HCT116 (cell line): ENCODE data around the gene DCDC2. TPM values are rescaled to one million over a fixed set of nuclear protein-coding genes. Genes with fewer than 3 reads are reported as not detected.

Source experiments
- ATAC-seq: fragments of 200-7000 bp; cut with Tn5 transposase; 2 replicates; pipeline ENCODE4 v1.9.1; 2020; ENCODE audit warnings: mild to moderate bottlenecking, moderate library complexity
- BruUV-seq: library from RNA; stranded (reverse); fragments of 400-500 nt; replicated peaks from 2 replicates; lab custom pipeline; 2021; lab: Mats Ljungman, UMichigan
- CTCF ChIA-PET: fragments of 300-600 bp; sonication (Branson Sonifier 250); formaldehyde crosslinking; loops from one replicate; lab custom pipeline; 2021; ENCODE audit warnings: antibody characterized with exemption; lab: Charles Lee
- POLR2A ChIA-PET: fragments of 300-600, 350-600 bp; sonication (Branson Sonifier 250); formaldehyde crosslinking; loops from one replicate; lab custom pipeline; 2021; ENCODE audit warnings: antibody characterized with exemption; lab: Charles Lee
- RAD21 ChIA-PET, 2 experiments: fragments of 300-600 bp; sonication (Branson Sonifier 250); formaldehyde crosslinking; loops; one replicate each; lab custom pipeline; 2023; ENCODE audit warnings: low total read pairs in 2 of 2; ENCODE audit not compliant: uncharacterized antibody in 2 of 2, unreplicated experiment in 2 of 2, low non-redundant PET in 1 of 2; lab: Charles Lee
- DNase-seq: peaks from one replicate; pipeline ENCODE4 v3.0.0-alpha.2; 2010; ENCODE audit warnings: low read depth, low spot score
- H2AFZ ChIP-seq: fragments of 200-600 bp; shearing (Covaris generic), sonication (generic); 2 replicates; pipeline ENCODE4 v1.6.1; 2017; ENCODE audit warnings: low read depth, mixed run types, mixed read lengths, antibody characterized with exemption, low read length; ENCODE audit not compliant: poor library complexity, severe bottlenecking
- H3K27ac ChIP-seq: 2 replicates; pipeline ENCODE4 v1.5.1; 2012; ENCODE audit warnings: low read depth, low read length
- H3K27me3 ChIP-seq: fragments of 200-600 bp; sonication (generic); 2 replicates; pipeline ENCODE4 v1.6.1; 2016; ENCODE audit warnings: mixed run types, low read length, mixed read lengths; ENCODE audit not compliant: insufficient read depth
- H3K36me3 ChIP-seq, 2 experiments: fragments of 200-500 bp in 1 of 2; fragments of 200-600 bp in 1 of 2; sonication (Bioruptor generic) in 1 of 2; sonication (generic) in 1 of 2; 2 replicates each; pipeline versions ENCODE4 v1.5.1 to v1.6.1; 2014 to 2016; ENCODE audit warnings: low read length in 2 of 2, inconsistent platforms in 1 of 2, mixed read lengths in 1 of 2, mixed run types in 1 of 2; ENCODE audit not compliant: insufficient read depth in 2 of 2, control insufficient read depth in 1 of 2
- H3K4me1 ChIP-seq, 2 experiments: fragments of 200-600 bp in 1 of 2; sonication (generic) in 1 of 2; 2 replicates each; pipeline versions ENCODE4 v1.5.1 to v1.6.1; 2012 to 2017; ENCODE audit warnings: low read length in 2 of 2, inconsistent platforms in 1 of 2, mild to moderate bottlenecking in 1 of 2, mixed read lengths in 1 of 2, mixed run types in 1 of 2, moderate library complexity in 1 of 2; ENCODE audit not compliant: insufficient read depth in 2 of 2, control insufficient read depth in 1 of 2
- H3K4me2 ChIP-seq: fragments of 200-600 bp; sonication (generic); 2 replicates; pipeline ENCODE4 v1.6.1; 2017; ENCODE audit warnings: mixed run types, low read length, mixed read lengths
- H3K4me3 ChIP-seq, 2 experiments: fragments of 200-600 bp in 1 of 2; sonication (generic) in 1 of 2; replicated peaks in 1 of 2; 2 replicates each; pipeline ENCODE4 v1.5.1; 2011 to 2016; ENCODE audit warnings: low read length in 2 of 2, control low read depth in 1 of 2, low read depth in 1 of 2, mild to moderate bottlenecking in 1 of 2, mixed read lengths in 1 of 2, mixed run types in 1 of 2
- H3K79me2 ChIP-seq: fragments of 200-600 bp; sonication (generic); 2 replicates; pipeline ENCODE4 v1.6.1; 2017; ENCODE audit warnings: mild to moderate bottlenecking, mixed run types, low read length, moderate library complexity, mixed read lengths; ENCODE audit not compliant: insufficient read depth
- H3K9ac ChIP-seq: fragments of 200-600 bp; sonication (generic); 2 replicates; pipeline ENCODE4 v1.6.1; 2016; ENCODE audit warnings: low read length, mixed read lengths
- H3K9me2 ChIP-seq: fragments of 200-600 bp; sonication (generic), shearing (Covaris generic); 2 replicates; pipeline ENCODE4 v1.6.1; 2017; ENCODE audit warnings: mixed run types, mild to moderate bottlenecking, moderate library complexity; ENCODE audit not compliant: insufficient read depth
- H3K9me3 ChIP-seq, 2 experiments: fragments of 200-500 bp in 1 of 2; fragments of 200-600 bp in 1 of 2; sonication (Bioruptor generic) in 1 of 2; sonication (generic) in 1 of 2; 2 replicates each; pipeline ENCODE4 v1.6.1; 2014 to 2017; ENCODE audit warnings: low read length in 2 of 2, mixed read lengths in 2 of 2, inconsistent platforms in 1 of 2, low read depth in 1 of 2, mild to moderate bottlenecking in 1 of 2, mixed run types in 1 of 2, moderate library complexity in 1 of 2; ENCODE audit not compliant: control insufficient read depth in 1 of 2, insufficient read depth in 1 of 2
- H4K20me1 ChIP-seq: fragments of 200-600 bp; sonication (generic), shearing (Covaris generic); 2 replicates; pipeline ENCODE4 v1.6.1; 2017; ENCODE audit warnings: mixed run types, mild to moderate bottlenecking, moderate library complexity; ENCODE audit not compliant: insufficient read depth
- ATF3 ChIP-seq: IDR thresholded peaks from 2 replicates; pipeline ENCODE4 v1.6.1; 2012
- CBX3 ChIP-seq: IDR thresholded peaks from 2 replicates; pipeline ENCODE4 v1.6.1; 2012; ENCODE audit warnings: low read depth
- CEBPB ChIP-seq: IDR thresholded peaks from 2 replicates; pipeline ENCODE4 v1.6.1; 2012; ENCODE audit warnings: low read depth
- CTCF ChIP-seq, 3 experiments: fragments of 200-600 bp in 1 of 3; sonication (generic) in 1 of 3; IDR thresholded peaks in 2 of 3; conservative IDR thresholded peaks in 1 of 3; 2 replicates each; pipeline ENCODE4 v1.5.1; 2012 to 2017; ENCODE audit warnings: low read depth in 2 of 3, low read length in 2 of 3, antibody characterized with exemption in 1 of 3, borderline replicate concordance in 1 of 3, control low read depth in 1 of 3, mild to moderate bottlenecking in 1 of 3, mixed read lengths in 1 of 3, mixed run types in 1 of 3, moderate library complexity in 1 of 3; ENCODE audit not compliant: insufficient read depth in 1 of 3
- ELF1 ChIP-seq: IDR thresholded peaks from 2 replicates; pipeline ENCODE4 v1.6.1; 2012; ENCODE audit warnings: low read depth, borderline replicate concordance
- EZH2 ChIP-seq: fragments of 200-600 bp; sonication (generic); IDR thresholded peaks from 2 replicates; pipeline ENCODE4 v1.6.1; 2017; ENCODE audit warnings: antibody characterized with exemption, mixed run types
- EZH2phosphoT487 ChIP-seq: fragments of 200-600 bp; IDR thresholded peaks from 2 replicates; pipeline ENCODE4 v1.6.1; 2018; ENCODE audit warnings: antibody characterized with exemption, borderline replicate concordance
- FOSL1 ChIP-seq: IDR thresholded peaks from 2 replicates; pipeline ENCODE4 v1.6.1; 2012; ENCODE audit warnings: low read depth
- MAX ChIP-seq: IDR thresholded peaks from 2 replicates; pipeline ENCODE4 v1.6.1; 2012
- SIN3A ChIP-seq: IDR thresholded peaks from 2 replicates; pipeline ENCODE4 v1.6.1; 2012; ENCODE audit warnings: low read depth
- SP1 ChIP-seq: IDR thresholded peaks from 2 replicates; pipeline ENCODE4 v1.6.1; 2012; ENCODE audit warnings: low read depth
- TCF7L2 ChIP-seq: IDR thresholded peaks from 2 replicates; pipeline ENCODE4 v1.7.0; 2011; ENCODE audit warnings: borderline replicate concordance, inconsistent platforms; ENCODE audit not compliant: insufficient read depth, insufficient read length; ENCODE audit errors: extremely low read depth
- ZBTB33 ChIP-seq: IDR thresholded peaks from 2 replicates; pipeline ENCODE4 v1.6.1; 2011; ENCODE audit warnings: mild to moderate bottlenecking, low read length, moderate library complexity; ENCODE audit not compliant: insufficient replicate concordance; ENCODE audit errors: extremely low read depth
- intact Hi-C: fragments of 100-400 bp; cut with micrococcal nuclease; formaldehyde crosslinking; loops from 2 replicates; pipeline ENCODE4 v1.10.0; 2022
- total RNA-seq: library from RNA; stranded (reverse); gene quantifications from one replicate; pipeline ENCODE4 v1.2.1, GENCODE V29; 2021; ENCODE audit not compliant: unreplicated experiment

Gene DCDC2
- total RNA-seq, 1 experiment from 2014 or later, result 0.17 TPM

GRCh38 chr6:24193364-24193763, 164.5 kb downstream of the DCDC2 start:
- Histone ChIP-seq H4K20me1 (no peaks in the 10 kb centered on the region; the same call in 1 of the 2 replicates), H3K4me2 (no peak overlapping the region), H3K27me3 (0 out of 2 replicates have a peak, but pooled peaks cover 11% of the 10 kb centered on the region), H3K4me3 (no peak overlapping the region), H3K27ac (no peak overlapping the region), H3K9me3 (no peaks in the 10 kb centered on the region), H3K4me1 (no peaks in the 10 kb centered on the region), H3K9ac (no peak overlapping the region), H3K9me2 (no peaks in the 10 kb centered on the region), H2AFZ (no peak overlapping the region), H3K36me3 (no peaks in the 10 kb centered on the region), H3K79me2 (no peaks in the 10 kb centered on the region)
- intact Hi-C loops, result no loop called here
- ChIA-PET RAD21 (no interaction called here), CTCF (no interaction called here), POLR2A (no interaction called here)
- ATAC-seq, result no peak
- no TSS peak for BruUV-seq
- TF ChIP-seq SP1 (no peak), CTCF (IDR thresholded peaks at IDR 0.05 in 2 of 3, conservative IDR thresholded peaks at IDR 0.05 in 1 of 3; ENCODE audit: borderline replicate concordance in 1 of 3, insufficient read depth in 1 of 3, low read depth in 2 of 3, low read length in 2 of 3) (no peak)
- DNase-seq, result no peak

GRCh38 chr6:24191346-24191745, 166.5 kb downstream of the DCDC2 start:
- RAD21 ChIA-PET, result interaction anchor here in 1 of 2 experiments (0.7 kb wide), 1 partner anchor 1205 kb away, joined by 3 read pairs; no protein-coding TSS in a partner anchor
- Histone ChIP-seq H2AFZ (no peak overlapping the region), H3K9me3 (no peaks in the 10 kb centered on the region), H3K27me3 (0 out of 2 replicates have a peak, but pooled peaks cover 11% of the 10 kb centered on the region), H3K27ac (no peak overlapping the region), H3K36me3 (no peaks in the 10 kb centered on the region), H3K4me1 (no peaks in the 10 kb centered on the region), H3K9me2 (no peaks in the 10 kb centered on the region), H4K20me1 (no peaks in the 10 kb centered on the region; the same call in 1 of the 2 replicates), H3K4me3 (no peak overlapping the region), H3K9ac (no peak overlapping the region), H3K4me2 (no peak overlapping the region), H3K79me2 (no peaks in the 10 kb centered on the region)
- intact Hi-C loops, result no loop called here
- DNase-seq (no peak), ATAC-seq (no peak)
- no TSS peak for BruUV-seq
- CTCF ChIA-PET, result no interaction called here
- POLR2A ChIA-PET, result no interaction called here
- no peak for TF ChIP-seq SIN3A
- no peak for TF ChIP-seq EZH2phosphoT487
- TF ChIP-seq MAX, result no peak
- no peak for TF ChIP-seq ELF1
- TF ChIP-seq CEBPB, result no peak
- no peak for TF ChIP-seq ZBTB33
- no peak for TF ChIP-seq SP1
- TF ChIP-seq EZH2, result no peak
- no peak for TF ChIP-seq CTCF (IDR thresholded peaks at IDR 0.05 in 2 of 3, conservative IDR thresholded peaks at IDR 0.05 in 1 of 3; ENCODE audit: borderline replicate concordance in 1 of 3, insufficient read depth in 1 of 3, low read depth in 2 of 3, low read length in 2 of 3)
- no peak for TF ChIP-seq ATF3
- no peak for TF ChIP-seq CBX3
- no peak for TF ChIP-seq TCF7L2
- no peak for TF ChIP-seq FOSL1
